Stimulated activated CD4-positive, alpha-beta T cell treated with anti-CD3 and anti-CD28 coated beads, TNF-alpha, amount 100 ng/mL, for 48 hours (primary cell): ENCODE measurements around the gene HEG1.
"Not testable (repeated sequence)": the region's sequence is repeated elsewhere in the genome, so short reads cannot be mapped to it uniquely, and the experiment has no call there.

Source experiments
- DNase-seq, 3 donors: peaks; one replicate each; pipeline ENCODE4 v3.0.0-alpha.2; 2020; ENCODE audit warnings: low read depth in 3 of 3

The HEG1 gene

DNA sequence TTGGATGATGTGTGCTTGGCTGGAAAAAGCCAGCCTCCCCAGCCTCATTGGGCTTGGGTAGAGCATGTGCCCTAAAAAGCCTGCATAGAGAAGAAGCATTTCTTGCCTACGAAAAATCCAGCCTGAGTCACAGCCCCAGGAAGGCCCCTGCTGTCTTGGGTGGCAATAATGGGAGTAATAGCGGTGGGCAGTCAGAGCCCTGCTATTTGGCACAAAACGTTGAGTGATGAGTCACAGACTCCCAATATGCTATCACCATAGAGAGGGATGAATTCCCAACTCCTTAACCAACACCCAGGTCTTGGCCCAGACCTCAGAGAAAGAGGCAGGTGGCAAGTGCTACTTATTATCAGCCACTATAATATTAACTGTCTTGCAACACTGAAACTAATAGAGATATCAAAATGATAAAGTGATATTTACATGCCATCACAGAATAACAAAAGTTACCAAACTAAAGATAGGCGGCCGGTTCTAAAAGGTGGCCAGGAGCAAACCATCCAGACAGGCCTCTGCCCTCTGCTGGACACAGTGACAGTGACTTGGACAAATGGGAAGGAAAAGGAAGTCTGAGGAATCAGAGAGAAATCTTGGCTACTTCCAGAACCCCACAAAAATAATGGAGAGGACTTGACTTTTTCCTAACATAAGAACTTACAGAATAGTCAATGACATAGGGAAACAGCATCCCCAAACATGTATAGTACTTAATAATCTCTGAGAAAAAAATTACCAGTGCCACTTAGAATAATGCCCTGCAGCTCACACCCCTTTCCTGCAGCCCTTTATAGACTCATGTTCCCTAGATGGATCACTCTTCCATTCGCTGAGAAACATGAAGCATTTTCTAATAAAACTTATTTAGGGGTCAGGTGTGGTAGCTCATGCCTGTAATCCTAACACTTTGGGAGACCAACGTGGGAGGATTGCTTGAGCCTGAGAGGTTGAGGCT is 69.3 kb downstream of the HEG1 start:
- DNase-seq, result no peak

DNA sequence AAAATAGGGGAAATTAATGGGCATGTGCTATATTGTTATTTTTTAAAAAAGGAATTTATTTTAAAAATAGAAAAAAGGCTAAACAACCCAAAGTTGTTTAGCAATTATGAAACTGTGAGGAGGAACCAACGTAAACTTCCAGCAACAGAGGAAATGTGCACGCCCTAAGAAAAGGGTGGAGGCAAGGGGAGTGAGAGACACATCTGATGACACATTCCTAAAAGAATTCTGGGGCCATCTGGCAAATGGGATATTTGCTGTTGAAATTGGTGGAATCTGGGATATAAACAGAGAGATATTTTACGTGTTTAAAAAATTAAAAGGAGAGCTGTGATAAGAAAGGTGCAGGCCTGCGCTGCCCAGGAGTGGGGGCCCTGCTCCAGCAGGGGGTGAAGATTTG is 70.4 kb downstream of the HEG1 start:
- no peak for DNase-seq

DNA sequence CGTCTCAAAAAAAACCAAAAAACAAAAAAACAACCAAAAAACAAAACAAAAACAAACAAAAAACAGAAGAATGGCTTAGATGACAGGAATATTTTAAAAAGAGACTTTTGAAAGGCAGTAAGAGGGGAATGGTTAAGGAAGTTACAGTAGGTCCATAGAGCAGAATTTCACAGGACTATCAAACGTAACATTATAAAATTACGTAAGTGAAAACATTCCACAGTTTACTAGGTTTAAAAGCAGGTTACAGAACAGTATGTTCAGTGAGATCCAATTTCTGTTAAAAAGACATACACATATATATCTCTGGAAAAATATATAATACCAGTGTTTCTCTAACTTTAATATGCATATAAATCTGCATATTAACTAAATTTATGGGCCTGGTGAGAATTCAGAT is 71.0 kb downstream of the HEG1 start:
- no peak for DNase-seq

DNA sequence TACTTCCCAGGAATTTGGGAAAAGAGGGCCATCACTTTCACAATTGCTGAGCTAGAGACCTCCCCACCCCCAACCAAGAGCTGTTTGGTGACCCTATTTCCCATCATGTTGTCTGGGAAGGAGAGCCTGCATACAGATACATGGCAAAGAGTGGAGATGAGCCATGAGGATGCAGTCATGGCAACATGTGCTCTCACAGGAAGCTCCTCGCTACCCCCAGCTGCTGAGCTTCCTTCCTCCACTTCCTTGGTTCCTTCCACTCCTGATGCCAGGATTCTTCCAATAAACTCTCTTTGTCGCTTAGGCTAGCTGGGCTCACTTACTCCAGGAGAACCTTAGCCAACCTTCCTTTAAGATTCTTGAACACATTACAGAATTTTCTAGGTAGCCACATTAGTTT is 72.9 kb downstream of the HEG1 start:
- DNase-seq, result no peak

DNA sequence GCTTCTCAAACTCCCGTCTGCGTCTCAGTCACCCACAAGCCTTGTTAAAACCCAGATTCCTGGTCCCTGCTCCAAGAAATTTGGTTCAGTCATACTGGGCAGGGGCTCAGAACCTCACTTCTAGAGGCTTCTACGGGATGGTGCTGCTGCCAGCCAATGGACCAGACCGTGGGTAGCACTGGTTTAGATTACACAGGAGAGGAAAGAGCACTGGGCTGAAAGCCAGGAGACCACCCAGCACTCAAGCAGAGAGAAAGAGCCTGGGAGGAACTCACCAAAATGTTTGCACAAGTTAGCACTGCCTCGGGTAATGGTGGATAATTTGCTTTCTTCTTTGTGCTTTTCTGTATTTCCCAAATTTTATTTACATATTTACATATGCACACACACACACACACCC is 74.3 kb downstream of the HEG1 start:
- DNase-seq, result no peak

DNA sequence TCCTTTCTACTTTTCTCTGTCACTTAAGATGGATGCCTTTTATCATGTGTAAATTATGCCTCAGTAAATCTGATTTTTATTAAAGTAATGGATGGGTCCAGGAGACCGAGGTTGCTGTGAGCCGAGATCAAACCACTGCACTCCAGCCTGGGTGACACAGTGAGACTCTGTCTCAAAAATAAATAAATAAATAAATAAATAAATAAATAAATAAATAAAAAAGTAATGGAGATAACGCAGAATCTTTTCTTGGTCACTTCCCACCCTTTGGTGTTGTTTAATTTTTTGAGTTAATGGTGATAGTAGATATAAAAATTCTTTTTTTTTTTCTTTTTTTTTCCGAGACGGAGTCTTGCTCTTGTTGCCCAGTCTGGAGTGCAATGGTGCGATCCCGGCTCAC is 77.2 kb downstream of the HEG1 start:
- DNase-seq, result no peak

DNA sequence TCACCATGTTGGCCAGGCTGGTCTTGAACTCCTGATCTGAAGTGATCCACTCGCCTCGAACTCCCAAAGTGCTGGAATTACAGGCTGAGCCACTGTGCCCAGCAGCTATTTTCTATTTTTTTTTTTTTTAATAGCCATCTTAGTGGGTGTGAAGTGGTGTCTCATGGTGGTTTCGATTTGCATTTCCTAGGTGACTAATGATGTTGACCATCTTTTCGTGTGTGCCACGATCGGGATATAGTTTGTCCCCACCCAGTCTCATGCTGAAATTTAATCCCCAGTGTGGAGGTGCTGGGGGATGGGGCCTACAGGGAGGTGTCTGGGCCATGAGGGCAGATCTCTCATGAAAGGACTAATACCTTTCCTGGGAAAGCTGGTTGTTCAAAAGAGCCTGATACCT is 79.4 kb downstream of the HEG1 start:
- no peak for DNase-seq

DNA sequence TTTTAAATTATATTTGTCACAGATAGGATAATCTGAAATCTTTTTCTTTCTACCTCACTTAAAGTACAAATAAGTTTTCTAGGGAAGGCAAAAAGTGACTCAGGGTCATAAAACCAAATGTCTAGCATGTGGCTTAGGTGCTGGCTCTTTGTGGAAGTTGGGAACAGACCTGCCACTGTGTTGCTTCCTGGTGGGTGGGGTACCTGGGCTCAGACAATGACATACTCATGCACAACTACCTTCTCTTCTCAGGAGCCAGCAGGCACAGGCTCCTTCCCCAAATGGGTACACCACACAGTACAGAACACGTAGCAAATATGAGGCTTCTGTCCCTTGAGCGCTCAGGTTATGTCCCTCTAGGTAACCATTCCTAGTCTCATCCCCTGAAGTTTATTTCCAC is 81.1 kb downstream of the HEG1 start:
- no peak for DNase-seq

DNA sequence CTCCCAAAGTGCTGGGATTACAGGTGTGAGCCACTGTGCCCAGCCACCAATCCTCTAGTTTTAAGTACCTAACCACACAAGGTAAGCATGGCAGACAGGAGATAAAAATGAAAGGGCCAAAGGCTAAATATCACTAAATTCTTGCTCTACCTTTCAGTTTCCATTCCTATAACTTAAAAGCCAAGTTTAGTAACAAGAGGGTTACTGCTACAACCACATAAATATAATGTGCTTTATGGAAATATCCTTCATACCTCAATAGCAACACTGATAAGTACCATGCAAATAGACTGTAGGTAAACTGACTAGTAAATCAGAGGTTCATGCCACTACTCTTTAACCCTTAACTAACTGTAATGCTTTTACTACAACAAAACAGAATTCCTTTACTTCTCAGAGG is 82.5 kb downstream of the HEG1 start:
- no peak for DNase-seq

DNA sequence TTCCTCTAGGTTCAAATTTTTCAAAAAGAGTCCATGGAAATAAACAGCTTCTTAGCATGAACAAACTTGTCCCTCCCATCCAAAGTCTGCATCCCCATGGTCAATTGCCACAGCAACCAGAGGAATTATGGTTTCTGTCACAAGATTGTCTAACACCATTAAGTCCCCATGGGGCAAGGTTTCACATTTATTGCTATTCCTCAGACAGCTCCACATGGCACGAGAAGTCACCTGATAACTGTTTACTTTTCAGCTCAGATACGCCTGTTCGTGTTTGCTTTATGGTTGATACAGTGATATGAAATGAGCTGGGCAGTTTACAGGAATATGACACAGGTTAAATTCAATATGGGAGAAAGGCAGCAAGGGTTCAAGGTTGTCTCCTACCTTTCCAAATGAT is 83.3 kb downstream of the HEG1 start:
- DNase-seq, result no peak

DNA sequence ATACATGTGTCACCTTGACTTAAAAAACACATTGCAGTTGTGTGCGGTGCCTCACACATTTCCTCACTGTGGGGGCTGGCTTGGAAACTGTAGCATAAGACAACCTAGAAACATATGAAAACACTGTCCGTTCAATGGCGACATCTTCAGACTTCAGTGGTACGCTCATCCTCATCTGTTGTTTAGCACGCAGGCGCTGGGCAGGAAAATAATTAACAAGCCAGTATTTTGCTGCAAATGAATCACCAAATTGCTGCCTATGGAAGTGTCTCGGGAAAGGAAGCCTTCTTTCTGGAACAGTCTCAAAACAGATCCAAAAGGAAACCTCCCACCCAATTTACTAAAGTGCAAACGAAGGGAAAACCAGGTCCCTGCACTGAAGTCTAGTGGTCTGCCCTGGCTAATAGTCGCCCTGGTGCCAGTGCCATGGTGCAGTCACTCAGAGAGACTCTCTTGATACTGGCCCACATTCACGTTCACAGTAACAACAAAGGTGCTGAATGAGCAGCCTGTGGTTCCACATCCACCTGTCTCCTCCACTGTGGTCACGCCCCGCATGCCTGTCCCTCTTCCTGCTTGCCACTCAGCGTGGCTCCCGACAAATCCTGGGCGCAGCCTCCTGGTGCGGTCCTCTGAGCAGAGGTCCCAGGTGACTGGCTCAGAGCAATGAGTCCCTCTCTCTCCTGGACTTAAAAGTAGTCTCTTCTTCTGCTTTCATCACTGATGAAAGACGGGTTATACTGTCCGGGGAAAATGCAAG is 85.7 kb downstream of the HEG1 start:
- no peak for DNase-seq

DNA sequence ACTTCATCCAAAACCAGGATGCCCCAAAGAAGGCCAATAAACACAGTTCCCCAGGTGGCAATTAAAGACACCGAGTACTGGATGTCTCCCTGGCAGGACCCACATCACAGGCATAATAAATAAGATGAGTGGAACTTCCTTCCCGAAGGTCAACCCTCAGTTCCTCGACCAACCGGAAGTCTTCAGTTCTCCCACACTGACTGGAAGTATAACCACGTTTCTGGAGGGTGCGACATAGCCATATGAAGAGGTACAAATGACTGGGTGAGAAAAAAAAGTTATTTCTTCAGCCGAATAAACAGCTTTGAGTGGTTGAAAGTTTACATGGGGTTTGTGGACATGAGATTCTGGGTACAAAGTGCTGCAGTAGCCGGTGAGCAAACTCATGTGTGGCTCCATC is 86.6 kb downstream of the HEG1 start:
- DNase-seq, result no peak

DNA sequence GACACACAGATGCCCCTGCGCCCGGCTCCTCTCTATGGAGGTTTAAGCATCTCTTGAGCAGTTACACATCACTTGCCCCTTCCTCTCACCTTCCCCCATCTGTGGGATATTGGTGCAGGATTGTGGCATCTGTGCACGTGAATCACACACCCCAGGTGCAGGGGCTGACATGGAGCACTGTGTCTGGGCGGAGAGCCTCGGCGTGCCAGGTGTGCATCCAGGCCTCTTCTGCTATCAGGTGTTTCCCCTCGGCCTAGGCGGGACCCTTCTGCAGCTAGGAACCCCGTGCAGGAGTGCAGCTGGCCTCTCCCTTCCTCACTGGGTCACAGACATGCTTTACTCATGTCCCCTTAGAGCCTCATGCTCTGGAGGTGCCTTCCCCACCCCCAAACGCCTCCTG is 87.8 kb downstream of the HEG1 start:
- DNase-seq, result no peak

DNA sequence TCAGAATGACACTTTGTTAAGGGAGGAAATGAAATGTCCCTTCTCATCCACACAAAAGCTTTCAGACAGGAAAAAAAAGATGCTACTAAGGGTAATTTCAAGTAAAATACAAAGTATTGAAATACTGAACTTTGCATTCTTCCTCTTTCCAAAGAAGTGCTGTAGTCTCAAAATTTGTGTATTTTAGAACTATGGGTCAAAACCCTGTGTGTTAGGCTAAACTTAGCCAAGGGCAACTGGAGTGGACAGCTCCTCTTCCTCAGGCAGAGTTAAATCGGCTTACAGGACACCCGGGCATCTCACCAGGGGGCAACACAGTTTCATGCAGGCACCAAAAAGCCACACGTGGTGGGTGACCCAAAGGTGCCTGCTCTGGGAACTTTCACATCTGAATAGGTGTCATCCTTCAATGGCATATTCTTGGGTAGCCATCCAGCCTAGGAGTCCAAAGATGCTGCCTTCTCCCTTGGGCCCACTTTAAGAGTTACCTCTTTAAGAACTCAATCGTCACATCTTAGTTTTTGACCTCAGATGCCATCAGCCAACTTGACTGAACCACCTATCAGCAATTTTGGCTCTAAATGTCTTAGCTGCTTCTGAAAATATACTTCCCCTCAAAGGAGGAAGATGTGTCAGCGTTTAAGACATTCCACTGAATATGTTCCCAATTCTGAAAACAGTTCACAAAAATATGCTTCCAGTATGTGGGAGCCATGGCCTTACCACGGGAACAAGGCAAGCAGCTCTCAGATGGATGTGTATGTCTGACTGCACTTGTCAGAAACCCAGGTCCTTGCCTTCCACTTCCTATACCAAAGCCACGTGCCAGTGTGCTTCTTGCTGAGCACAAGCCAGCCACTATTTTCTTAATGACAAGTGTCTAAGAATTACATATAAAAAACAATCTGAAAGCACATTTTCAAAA is 89.0 kb downstream of the HEG1 start:
- DNase-seq, result no peak

DNA sequence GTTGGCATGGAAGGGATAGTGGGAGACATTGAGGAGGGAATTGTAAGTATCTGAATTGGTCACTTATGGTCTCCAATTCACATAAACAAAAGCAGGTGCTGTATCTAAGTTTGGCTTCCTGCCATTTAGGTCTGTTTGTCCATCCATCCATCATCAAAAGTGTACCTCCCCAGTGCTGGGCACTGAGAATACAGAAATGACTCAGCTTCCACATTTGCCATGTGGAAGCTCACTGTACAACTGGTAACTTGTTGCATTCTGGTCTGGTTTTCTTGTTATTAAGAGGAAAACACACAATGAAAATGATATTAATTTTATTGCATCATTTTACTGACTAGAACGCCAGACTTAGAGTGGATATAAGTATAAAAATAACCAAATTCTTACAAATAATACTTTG is 90.4 kb downstream of the HEG1 start:
- no peak for DNase-seq

DNA sequence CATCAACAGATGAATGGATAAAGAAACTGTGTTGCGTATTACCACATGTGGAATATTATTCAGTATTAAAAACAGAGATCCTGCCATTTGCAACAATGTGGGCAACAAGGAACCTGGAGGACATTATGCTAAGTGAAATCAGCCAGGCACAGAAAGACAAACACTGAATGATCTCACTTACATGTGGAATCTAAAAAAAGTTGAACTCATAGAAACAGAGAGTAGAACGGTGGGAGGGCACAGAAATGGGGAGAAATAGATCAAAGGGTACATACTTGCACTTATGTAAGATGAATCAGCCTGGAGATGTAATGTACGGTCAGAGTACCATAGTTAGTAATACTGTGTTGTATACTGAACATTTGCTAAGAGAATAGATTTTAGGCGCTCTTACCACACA is 91.4 kb downstream of the HEG1 start:
- DNase-seq, result no peak

DNA sequence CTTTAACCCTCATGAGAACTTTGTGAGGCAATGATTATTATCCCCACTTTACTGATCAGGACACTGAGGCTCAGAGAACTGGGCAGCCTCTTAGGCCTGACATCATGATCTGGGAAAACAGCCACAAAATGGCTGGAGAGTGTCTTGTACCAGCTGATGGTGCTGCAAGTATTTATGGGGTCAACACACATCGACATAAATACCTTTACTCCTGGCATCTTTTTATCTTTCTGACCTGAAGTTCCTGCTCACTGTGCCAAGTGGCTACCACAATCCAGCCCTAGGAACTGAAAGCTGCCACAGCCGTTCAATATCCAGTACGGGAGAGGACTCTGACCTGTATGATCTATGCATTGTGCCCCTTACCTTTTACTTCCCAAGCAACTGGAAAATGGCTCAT is 92.0 kb downstream of the HEG1 start:
- DNase-seq, result no peak

DNA sequence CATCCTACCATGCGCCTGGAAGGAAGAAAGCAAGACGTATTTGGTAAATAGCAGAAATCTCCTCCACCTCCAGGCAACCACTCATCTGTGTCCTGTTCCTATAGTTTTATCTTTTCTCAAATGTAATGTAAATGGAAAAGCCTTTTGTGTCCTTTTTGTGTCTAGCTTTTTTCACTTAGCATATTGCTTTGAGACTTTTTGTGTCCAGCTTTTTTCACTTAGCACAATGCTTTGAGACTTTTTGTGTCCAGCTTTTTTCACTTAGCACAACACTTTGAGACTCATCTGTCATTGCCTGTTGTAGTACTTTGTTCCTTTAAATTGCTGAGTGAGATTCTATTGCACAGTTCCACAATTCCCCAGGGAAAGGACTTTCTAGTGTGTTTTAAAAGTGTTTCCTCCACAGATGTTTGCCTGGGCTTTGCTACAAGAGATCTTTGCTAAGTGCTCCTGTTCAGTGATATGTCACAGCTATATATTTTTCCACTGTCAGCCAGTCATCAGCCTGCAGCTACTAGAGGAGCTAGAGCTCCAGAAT is 93.3 kb downstream of the HEG1 start:
- no peak for DNase-seq

DNA sequence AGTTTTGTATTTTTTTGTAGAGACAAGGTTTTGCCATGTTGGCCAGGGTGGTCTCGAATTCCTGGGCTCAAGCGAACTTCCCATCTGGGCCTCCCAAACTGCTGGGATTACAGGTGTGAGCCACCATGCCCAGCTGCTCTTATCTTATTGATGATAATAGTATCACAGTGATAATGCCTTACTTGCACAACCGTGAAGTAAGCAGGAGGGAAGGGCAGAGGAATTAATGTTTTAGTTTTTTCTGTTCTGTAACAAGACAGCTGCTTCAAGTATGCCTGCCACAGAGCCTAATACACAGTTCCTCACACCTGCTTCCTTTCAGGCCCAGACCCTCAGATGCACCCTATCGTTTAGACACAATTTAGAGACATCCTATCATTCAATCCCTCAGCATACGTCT is 95.1 kb downstream of the HEG1 start:
- DNase-seq, result no peak

DNA sequence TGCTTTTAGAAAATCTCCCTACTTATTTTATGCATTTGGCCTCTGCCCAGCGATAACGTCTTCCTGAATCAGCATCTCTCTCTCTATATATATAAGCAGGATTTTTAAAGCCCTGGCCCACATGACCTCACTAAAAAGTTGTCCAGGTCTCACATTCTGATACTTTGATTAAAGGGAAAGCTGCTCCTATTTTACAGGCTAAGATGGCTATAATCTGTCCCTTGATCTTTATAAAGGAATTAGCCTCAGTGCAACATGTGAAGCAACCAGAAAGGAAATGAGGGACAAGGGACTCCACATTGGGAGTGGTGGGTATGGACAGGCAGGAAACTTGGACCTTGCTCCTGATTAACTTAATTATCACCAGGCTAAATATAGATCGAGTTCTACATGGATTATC is 95.7 kb downstream of the HEG1 start:
- no peak for DNase-seq

DNA sequence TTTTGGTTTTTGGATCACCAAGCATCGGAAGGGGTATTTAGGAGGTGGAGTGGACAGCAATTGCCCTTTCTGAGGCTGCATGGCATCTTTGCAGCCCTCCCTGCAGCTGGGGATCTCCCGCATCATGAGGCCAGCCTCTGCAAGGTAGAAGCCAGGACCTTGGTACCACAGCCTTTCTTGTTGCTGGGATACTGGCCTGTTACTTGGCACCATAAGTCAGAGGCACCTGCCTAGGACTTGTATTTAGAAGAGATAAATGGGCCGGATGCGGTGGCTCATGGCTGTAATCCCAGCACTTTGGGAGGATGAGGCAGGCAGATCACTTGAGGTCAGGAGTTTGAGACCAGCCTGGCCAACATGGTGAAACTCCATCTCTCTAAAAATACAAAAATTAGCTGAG is 97.8 kb downstream of the HEG1 start:
- DNase-seq, result not testable (repeated sequence)
